ENCODE results near the gene XKRX.

DNA sequence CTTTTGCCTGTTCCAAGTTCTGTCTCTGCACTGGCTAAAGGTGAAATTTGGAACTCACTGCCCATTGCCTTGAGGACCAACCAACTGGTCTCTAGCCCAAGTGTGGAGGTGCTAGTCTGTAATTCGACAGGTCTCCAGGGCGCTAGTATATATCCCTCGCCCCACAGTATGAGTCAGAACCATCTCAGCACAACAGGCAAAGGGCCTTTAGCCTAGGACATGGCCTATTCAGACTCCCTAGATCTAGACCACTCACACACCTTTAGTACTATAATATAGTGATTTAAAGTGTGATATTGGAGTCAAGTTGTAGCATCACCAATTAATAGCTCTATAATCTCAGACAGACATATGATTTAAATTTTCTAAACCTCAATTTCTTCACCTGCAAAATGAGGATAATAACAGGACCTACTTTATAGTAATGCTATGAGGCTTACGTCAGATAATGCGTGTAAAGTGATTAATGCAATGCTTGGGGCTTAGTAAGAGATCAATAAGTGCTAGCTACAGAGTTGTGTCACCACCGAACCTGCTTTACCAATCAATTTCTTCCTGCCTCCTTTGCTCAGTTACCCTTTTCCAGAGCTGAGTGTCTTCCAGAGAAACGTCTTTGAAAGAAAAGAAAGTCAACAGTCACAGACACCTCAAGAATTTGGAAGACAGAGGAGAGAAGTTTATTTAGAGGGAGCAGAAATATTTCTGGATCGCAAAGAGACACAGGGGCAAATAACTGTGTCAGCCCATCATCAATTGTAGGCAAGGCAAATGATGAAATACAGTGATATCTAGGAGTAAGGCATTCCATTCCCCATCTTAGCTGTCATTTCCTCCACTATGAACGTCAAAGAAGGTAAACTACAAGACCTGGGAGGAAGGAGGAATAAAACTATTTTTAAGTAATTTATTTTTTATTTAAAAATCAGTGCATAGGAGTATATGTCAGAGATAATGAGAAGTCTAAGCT lies 56.8 kb downstream of the XKRX start:
- TF ChIP-seq, protein P1, sequence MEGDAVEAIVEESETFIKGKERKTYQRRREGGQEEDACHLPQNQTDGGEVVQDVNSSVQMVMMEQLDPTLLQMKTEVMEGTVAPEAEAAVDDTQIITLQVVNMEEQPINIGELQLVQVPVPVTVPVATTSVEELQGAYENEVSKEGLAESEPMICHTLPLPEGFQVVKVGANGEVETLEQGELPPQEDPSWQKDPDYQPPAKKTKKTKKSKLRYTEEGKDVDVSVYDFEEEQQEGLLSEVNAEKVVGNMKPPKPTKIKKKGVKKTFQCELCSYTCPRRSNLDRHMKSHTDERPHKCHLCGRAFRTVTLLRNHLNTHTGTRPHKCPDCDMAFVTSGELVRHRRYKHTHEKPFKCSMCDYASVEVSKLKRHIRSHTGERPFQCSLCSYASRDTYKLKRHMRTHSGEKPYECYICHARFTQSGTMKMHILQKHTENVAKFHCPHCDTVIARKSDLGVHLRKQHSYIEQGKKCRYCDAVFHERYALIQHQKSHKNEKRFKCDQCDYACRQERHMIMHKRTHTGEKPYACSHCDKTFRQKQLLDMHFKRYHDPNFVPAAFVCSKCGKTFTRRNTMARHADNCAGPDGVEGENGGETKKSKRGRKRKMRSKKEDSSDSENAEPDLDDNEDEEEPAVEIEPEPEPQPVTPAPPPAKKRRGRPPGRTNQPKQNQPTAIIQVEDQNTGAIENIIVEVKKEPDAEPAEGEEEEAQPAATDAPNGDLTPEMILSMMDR (IDR thresholded peaks at IDR 0.05): no peak
- TF ChIP-seq POLR2AphosphoS5 (IDR thresholded peaks at IDR 0.05): no peak

Data from breast epithelium (tissue), 3 donors.